Activated naive CD8-positive, alpha-beta T cell treated with anti-CD3 and anti-CD28 coated beads, Interleukin-2, amount 50 U/mL, for 24 hours (primary cell): ENCODE results near the gene RAD9A.

Experiments used
- ATAC-seq: fragments of 150-1000 bp; cut with Tn5 transposase; one replicate; pipeline ENCODE4 v1.10.0; 2021
- DNase-seq: peaks from one replicate; pipeline ENCODE4 v3.0.0; 2021
- H3K27ac Mint-ChIP-seq: one replicate; pipeline ENCODE4 v1.8.0; 2021; ENCODE audit warnings: mild to moderate bottlenecking, mixed read lengths
- H3K27me3 Mint-ChIP-seq: one replicate; pipeline ENCODE4 v1.8.0; 2021; ENCODE audit warnings: mixed read lengths
- H3K36me3 Mint-ChIP-seq: one replicate; pipeline ENCODE4 v1.8.0; 2021; ENCODE audit warnings: low read depth, mixed read lengths
- H3K4me1 Mint-ChIP-seq: one replicate; pipeline ENCODE4 v1.8.0; 2021; ENCODE audit warnings: mixed read lengths
- H3K4me3 Mint-ChIP-seq: one replicate; pipeline ENCODE4 v1.8.0; 2021; ENCODE audit warnings: mild to moderate bottlenecking, moderate library complexity, mixed read lengths
- H3K9me3 Mint-ChIP-seq: one replicate; pipeline ENCODE4 v1.8.0; 2021; ENCODE audit warnings: mixed read lengths

RAD9A gene

GRCh38 chr11:67436459-67437081, 44.8 kb downstream of the RAD9A start:
- Mint-ChIP-seq H3K9me3 (no peaks in the 10 kb centered on the region), H3K4me1 (peaks cover 71% of the 10 kb centered on the region), H3K4me3 (peak overlapping the region; percentile 94), H3K27ac (peak overlapping the region; percentile 91), H3K36me3 (peaks cover 33% of the 10 kb centered on the region), H3K27me3 (no peaks in the 10 kb centered on the region)
- ATAC-seq (peak; percentile 43), DNase-seq (peak; percentile 87)

- H3K27ac Mint-ChIP-seq, result peak within 1 kb of the TSS; percentile 91
- DNase-seq (peak; percentile 77), ATAC-seq (peak; percentile 13)
- H3K27me3 Mint-ChIP-seq, result no peaks in the 10 kb centered on the region
- peaks cover 27% of the 10 kb centered on the region for H3K36me3 Mint-ChIP-seq
- peaks cover 68% of the 10 kb centered on the region for H3K4me1 Mint-ChIP-seq
- H3K4me3 Mint-ChIP-seq, result peak within 1 kb of the TSS; percentile 94
- no peaks in the 10 kb centered on the region for H3K9me3 Mint-ChIP-seq
Measured at GRCh38 chr11:67437082-67437808, 45.5 kb downstream of the RAD9A start, which contains the start of gene PTPRCAP. Gene PTPRCAP (minus strand): TSS chr11:67437682. CDS start chr11:67437619, 63 bp downstream.

- H3K4me1 Mint-ChIP-seq, result peaks cover 66% of the 10 kb centered on the region
- peaks cover 27% of the 10 kb centered on the region for H3K36me3 Mint-ChIP-seq
Measured at GRCh38 chr11:67437809-67438157, 46.0 kb downstream of the RAD9A start.

GRCh38 chr11:67438158-67438902, 46.5 kb downstream of the RAD9A start:
- H3K27ac Mint-ChIP-seq, result peak overlapping the region; percentile 89
- H3K4me1 Mint-ChIP-seq, result peaks cover 63% of the 10 kb centered on the region
- H3K9me3 Mint-ChIP-seq, result no peaks in the 10 kb centered on the region
- no peaks in the 10 kb centered on the region for H3K27me3 Mint-ChIP-seq
- ATAC-seq, result peak; percentile 48
- H3K4me3 Mint-ChIP-seq, result peak overlapping the region; percentile 94
- DNase-seq, result peak; percentile 85
- H3K36me3 Mint-ChIP-seq, result peaks cover 27% of the 10 kb centered on the region

More at GRCh38 chr11:67437809-67438157, 46.0 kb downstream of the RAD9A start:
- no peak for ATAC-seq
- DNase-seq, result no peak
- Mint-ChIP-seq H3K4me3 (peak overlapping the region; percentile 94), H3K9me3 (no peaks in the 10 kb centered on the region), H3K27me3 (no peaks in the 10 kb centered on the region), H3K27ac (peak overlapping the region; percentile 89)

- ATAC-seq, result no peak
- Mint-ChIP-seq H3K36me3 (peaks cover 25% of the 10 kb centered on the region), H3K4me1 (peaks cover 62% of the 10 kb centered on the region)
Measured at GRCh38 chr11:67439321-67440228, 47.8 kb downstream of the RAD9A start.

GRCh38 chr11:67440229-67441097, 48.7 kb downstream of the RAD9A start:
- peak overlapping the region; percentile 83 for H3K27ac Mint-ChIP-seq
- H3K27me3 Mint-ChIP-seq, result no peaks in the 10 kb centered on the region
- H3K4me1 Mint-ChIP-seq, result peaks cover 65% of the 10 kb centered on the region

More at GRCh38 chr11:67439321-67440228, 47.8 kb downstream of the RAD9A start:
- Mint-ChIP-seq H3K9me3 (no peaks in the 10 kb centered on the region), H3K27me3 (no peaks in the 10 kb centered on the region), H3K27ac (peak overlapping the region; percentile 85), H3K4me3 (peak overlapping the region; percentile 94)
- no peak for DNase-seq

GRCh38 chr11:67441098-67441563, 49.3 kb downstream of the RAD9A start:
- peaks cover 18% of the 10 kb centered on the region for H3K36me3 Mint-ChIP-seq
- peaks cover 67% of the 10 kb centered on the region for H3K4me1 Mint-ChIP-seq
- no peak overlapping the region for H3K4me3 Mint-ChIP-seq
- no peak for ATAC-seq
- H3K27ac Mint-ChIP-seq, result peak overlapping the region; percentile 56
- no peaks in the 10 kb centered on the region for H3K9me3 Mint-ChIP-seq
- no peak for DNase-seq
- no peaks in the 10 kb centered on the region for H3K27me3 Mint-ChIP-seq

More at GRCh38 chr11:67440229-67441097, 48.7 kb downstream of the RAD9A start:
- peaks cover 21% of the 10 kb centered on the region for H3K36me3 Mint-ChIP-seq
- no peaks in the 10 kb centered on the region for H3K9me3 Mint-ChIP-seq
- ATAC-seq, result no peak
- H3K4me3 Mint-ChIP-seq, result peak overlapping the region; percentile 94
- DNase-seq, result no peak

GRCh38 chr11:67441731-67442351, 50.1 kb downstream of the RAD9A start:
- no peaks in the 10 kb centered on the region for H3K9me3 Mint-ChIP-seq
- H3K4me3 Mint-ChIP-seq, result peak overlapping the region; percentile 36
- DNase-seq, result no peak
- ATAC-seq, result no peak
- no peak overlapping the region for H3K27ac Mint-ChIP-seq
- H3K36me3 Mint-ChIP-seq, result peaks cover 12% of the 10 kb centered on the region
- H3K4me1 Mint-ChIP-seq, result peaks cover 65% of the 10 kb centered on the region
- H3K27me3 Mint-ChIP-seq, result no peaks in the 10 kb centered on the region

GRCh38 chr11:67442504-67443404, 51.0 kb downstream of the RAD9A start:
- Mint-ChIP-seq H3K9me3 (no peaks in the 10 kb centered on the region), H3K27ac (peak overlapping the region; percentile 60), H3K27me3 (no peaks in the 10 kb centered on the region), H3K36me3 (peaks cover 10% of the 10 kb centered on the region), H3K4me1 (peaks cover 69% of the 10 kb centered on the region), H3K4me3 (peak overlapping the region; percentile 36)
- no peak for DNase-seq
- ATAC-seq, result no peak

- Mint-ChIP-seq H3K36me3 (no peaks in the 10 kb centered on the region), H3K4me1 (peaks cover 65% of the 10 kb centered on the region), H3K27ac (peak overlapping the region; percentile 47), H3K9me3 (no peaks in the 10 kb centered on the region), H3K4me3 (peak overlapping the region; percentile 73), H3K27me3 (no peaks in the 10 kb centered on the region)
- no peak for ATAC-seq
- DNase-seq, result no peak
Measured at GRCh38 chr11:67445515-67445914, 53.7 kb downstream of the RAD9A start.
